Amniotic stem cell (primary cell): ENCODE results near the gene ADAM12.
"Not testable (repeated sequence)": the region's sequence is repeated elsewhere in the genome, so short reads cannot be mapped to it uniquely, and the experiment has no call there.

ENCODE experiments used
- DNase-seq: peaks from one replicate; lab custom pipeline; 2025; lab: John Stamatoyannopoulos, UW

Gene ADAM12

GRCh38 chr10:126405239-126405775 lies 17.0 kb upstream of the ADAM12 start:
- DNase-seq, result no peak

- no peak for DNase-seq
Observed at GRCh38 chr10:126402721-126403695, 14.7 kb upstream of the ADAM12 start.

GRCh38 chr10:126400641-126401040 lies 12.4 kb upstream of the ADAM12 start:
- DNase-seq, result no peak

GRCh38 chr10:126398924-126399323 lies 10.6 kb upstream of the ADAM12 start:
- DNase-seq, result no peak

GRCh38 chr10:126398383-126398743 lies 10.1 kb upstream of the ADAM12 start:
- no peak for DNase-seq

- peak; percentile 88 for DNase-seq
Observed at GRCh38 chr10:126397640-126398382, 9.5 kb upstream of the ADAM12 start.

GRCh38 chr10:126397156-126397555 lies 8.9 kb upstream of the ADAM12 start:
- no peak for DNase-seq

- DNase-seq, result no peak
Observed at GRCh38 chr10:126394948-126395347, 6.7 kb upstream of the ADAM12 start.

- no peak for DNase-seq
Observed at GRCh38 chr10:126393076-126393475, 4.8 kb upstream of the ADAM12 start.

GRCh38 chr10:126392469-126392868 lies 4.2 kb upstream of the ADAM12 start:
- no peak for DNase-seq

- DNase-seq, result no peak
Observed at GRCh38 chr10:126392068-126392467, 3.8 kb upstream of the ADAM12 start.

GRCh38 chr10:126391192-126391885 lies 3.1 kb upstream of the ADAM12 start:
- DNase-seq, result no peak

GRCh38 chr10:126390324-126390723 lies 2.0 kb upstream of the ADAM12 start:
- no peak for DNase-seq

- DNase-seq, result peak; percentile 57
Observed at GRCh38 chr10:126387041-126387921, 996 bp downstream of the ADAM12 start.

- no peak for DNase-seq
Observed at GRCh38 chr10:126384269-126384873, 3.9 kb downstream of the ADAM12 start.

GRCh38 chr10:126380352-126381076 lies 7.8 kb downstream of the ADAM12 start:
- DNase-seq, result no peak

- DNase-seq, result not testable (repeated sequence)
Observed at GRCh38 chr10:126379166-126379565, 9.1 kb downstream of the ADAM12 start.

GRCh38 chr10:126376956-126377355 lies 11.3 kb downstream of the ADAM12 start:
- DNase-seq, result no peak

GRCh38 chr10:126375926-126376554 lies 12.2 kb downstream of the ADAM12 start:
- DNase-seq, result no peak

GRCh38 chr10:126375299-126375698 lies 13.0 kb downstream of the ADAM12 start:
- DNase-seq, result no peak
